Mucosa of rectum (tissue), 2 donors: ENCODE measurements around the gene SMYD2.

Experiments used
- H3K27ac ChIP-seq, 2 donors: one replicate each; pipeline ENCODE4 v1.7.0; 2013; ENCODE audit warnings: inconsistent platforms in 2 of 2, low read depth in 2 of 2, low read length in 2 of 2
- H3K27me3 ChIP-seq, 2 donors: one replicate each; pipeline ENCODE4 v1.7.0; 2013; ENCODE audit warnings: low read length in 2 of 2; ENCODE audit not compliant: control insufficient read depth in 2 of 2, insufficient read depth in 2 of 2
- H3K36me3 ChIP-seq, 2 donors: one replicate each; pipeline ENCODE4 v1.7.0; 2013; ENCODE audit warnings: low read length in 2 of 2; ENCODE audit not compliant: control insufficient read depth in 2 of 2, insufficient read depth in 2 of 2
- H3K4me1 ChIP-seq, 2 donors: one replicate each; pipeline ENCODE4 v1.7.0; 2013; ENCODE audit warnings: low read length in 2 of 2, mild to moderate bottlenecking in 1 of 2; ENCODE audit not compliant: control insufficient read depth in 2 of 2, insufficient read depth in 2 of 2
- H3K4me3 ChIP-seq, 2 donors: one replicate each; pipeline ENCODE4 v1.7.0; 2013; ENCODE audit warnings: low read length in 2 of 2
- H3K9ac ChIP-seq, 2 donors: one replicate each; pipeline ENCODE4 v1.7.0; 2013; ENCODE audit warnings: low read length in 2 of 2, low read depth in 1 of 2, mild to moderate bottlenecking in 1 of 2
- H3K9me3 ChIP-seq, 2 donors: one replicate each; pipeline ENCODE4 v1.7.0; 2013; ENCODE audit warnings: low read length in 2 of 2; ENCODE audit not compliant: control insufficient read depth in 2 of 2
- donor health status: healthy.
- donor health status: Normal muscosa, but diverticular disease.

SMYD2 gene

DNA sequence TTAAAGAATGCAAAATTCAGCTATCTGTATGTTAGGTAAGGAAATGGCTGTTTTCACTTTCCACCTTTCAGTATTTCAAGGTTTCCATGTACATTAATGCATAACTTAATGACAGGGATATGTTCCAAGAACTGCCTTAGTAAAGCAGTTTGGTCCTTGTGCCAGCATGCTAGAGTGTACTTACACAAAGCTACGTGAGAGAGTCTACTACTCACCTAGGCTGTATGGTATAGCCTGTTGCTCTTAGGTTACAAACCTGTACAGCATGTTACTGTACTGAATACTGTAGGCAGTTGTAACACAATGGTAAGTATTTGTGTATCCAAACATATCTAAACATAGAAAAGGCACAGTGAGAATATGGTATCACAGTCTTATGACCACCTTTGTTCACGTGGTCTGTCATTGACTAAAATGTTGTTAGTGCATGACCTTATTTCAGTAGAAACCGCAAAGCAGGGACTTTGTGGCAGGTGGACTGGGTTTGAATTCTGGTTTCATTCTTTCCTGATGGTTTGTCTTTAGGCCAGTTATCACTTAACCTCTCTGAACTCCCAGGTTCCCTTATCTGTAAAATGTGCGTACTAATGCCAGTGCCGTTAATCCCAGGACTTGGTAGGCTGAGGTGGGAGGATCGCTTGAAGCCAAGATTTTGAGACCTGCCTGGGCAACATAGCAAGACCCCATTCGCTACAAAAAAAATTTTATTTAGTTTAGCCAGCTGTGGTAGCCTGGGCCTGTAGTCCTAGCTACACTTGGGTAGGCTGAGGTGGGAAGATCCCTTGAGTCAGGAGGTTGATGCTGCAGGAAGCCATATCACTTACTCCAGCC is 4.9 kb downstream of the SMYD2 start:
- Histone ChIP-seq H3K9ac (no peak overlapping the region), H3K27ac (no peak overlapping the region), H3K9me3 (no peaks in the 10 kb centered on the region), H3K36me3 (no peaks in the 10 kb centered on the region), H3K27me3 (no peaks in the 10 kb centered on the region), H3K4me3 (no peak overlapping the region), H3K4me1 (peaks cover 4 to 7% of the 10 kb centered on the region in 2 donors)

DNA sequence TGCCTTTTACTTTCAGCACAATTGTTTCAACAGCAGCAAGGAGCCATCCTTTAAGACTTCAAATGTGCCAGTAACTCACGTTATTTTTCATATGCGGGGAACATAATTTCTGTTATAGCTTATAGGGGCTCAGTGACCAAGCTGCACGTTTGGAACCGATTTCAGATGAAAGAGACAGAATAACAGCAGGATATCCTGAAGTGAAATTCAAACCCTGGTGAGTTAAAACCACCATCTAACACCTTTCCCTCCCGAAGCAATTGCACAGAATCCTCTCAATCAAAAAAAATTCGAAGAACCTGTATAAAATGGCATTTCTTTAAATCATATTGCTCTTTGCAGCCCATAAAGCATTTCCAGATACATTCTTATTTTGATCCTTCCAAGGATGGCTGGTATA is 6.9 kb downstream of the SMYD2 start:
- no peaks in the 10 kb centered on the region for H3K36me3 ChIP-seq
- H3K27ac ChIP-seq = no peak overlapping the region
- H3K4me3 ChIP-seq = no peak overlapping the region
- no peaks in the 10 kb centered on the region for H3K27me3 ChIP-seq
- H3K9ac ChIP-seq = no peak overlapping the region
- H3K4me1 ChIP-seq = no peaks in the 10 kb centered on the region
- no peaks in the 10 kb centered on the region for H3K9me3 ChIP-seq

DNA sequence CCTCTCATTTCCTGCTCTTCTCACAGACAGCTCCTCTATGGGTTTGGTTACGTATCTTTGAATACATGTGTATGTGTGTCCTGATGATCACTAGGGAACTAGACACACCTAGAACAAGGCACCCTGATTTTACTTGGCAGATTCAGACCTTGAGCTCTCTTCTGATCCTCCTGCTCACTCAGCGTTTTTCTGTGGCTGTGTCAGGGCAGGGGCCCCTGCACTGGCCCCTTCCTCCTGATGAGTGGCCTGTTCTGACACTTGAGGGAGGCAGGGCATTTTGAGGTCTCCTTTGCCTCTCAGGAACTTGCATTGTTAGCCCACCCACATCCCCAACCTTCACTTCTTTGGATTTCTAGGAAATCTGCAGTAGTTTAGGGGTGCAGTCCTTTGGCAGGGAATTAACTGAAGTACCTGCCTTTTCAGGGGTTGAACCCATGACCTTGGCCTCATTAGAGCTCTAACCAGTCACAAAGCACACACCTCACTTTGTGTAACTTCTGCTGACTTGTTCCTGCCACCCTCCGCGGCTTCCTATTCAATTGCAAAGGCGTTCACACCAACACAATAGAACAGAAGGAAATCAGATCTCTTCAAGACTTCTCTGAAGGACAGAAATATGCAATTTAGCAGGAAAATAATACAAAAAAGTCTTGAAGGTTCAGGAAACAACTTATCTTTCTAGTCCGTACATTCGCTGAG is 8.8 kb downstream of the SMYD2 start:
- no peak overlapping the region for H3K27ac ChIP-seq
- H3K9me3 ChIP-seq = no peaks in the 10 kb centered on the region
- no peak overlapping the region for H3K9ac ChIP-seq
- no peak overlapping the region for H3K4me3 ChIP-seq
- no peaks in the 10 kb centered on the region for H3K27me3 ChIP-seq
- H3K36me3 ChIP-seq = no peaks in the 10 kb centered on the region
- no peaks in the 10 kb centered on the region for H3K4me1 ChIP-seq

DNA sequence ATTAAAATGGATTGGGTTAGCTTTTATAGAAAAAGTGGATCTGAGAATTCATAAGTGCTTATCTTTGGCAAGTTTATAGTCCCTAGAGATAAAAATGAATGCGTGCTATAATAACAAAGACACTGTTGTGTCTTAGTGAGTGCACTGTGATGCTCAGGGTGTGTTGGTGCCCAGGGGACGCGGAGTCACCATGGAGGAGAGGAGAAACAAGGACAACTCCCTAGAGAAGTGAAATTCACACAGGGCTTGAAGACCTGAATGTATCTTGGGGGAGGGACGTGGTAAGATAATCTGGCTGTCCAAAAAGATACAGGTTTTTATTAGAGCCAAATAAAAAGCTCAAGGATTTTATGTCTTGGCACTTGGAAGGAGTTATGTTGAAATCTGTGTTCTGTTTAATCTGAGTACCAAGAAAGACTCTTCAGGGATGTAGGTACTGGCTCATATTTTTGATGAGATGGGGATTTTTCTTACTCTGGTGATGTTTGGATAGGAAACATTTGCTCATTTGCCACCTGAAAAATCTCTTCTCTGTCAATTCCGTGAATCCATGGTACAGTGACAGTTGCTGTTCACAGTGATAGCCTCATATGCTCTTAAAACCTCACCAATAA is 9.6 kb downstream of the SMYD2 start:
- no peak overlapping the region for H3K27ac ChIP-seq
- no peak overlapping the region for H3K4me3 ChIP-seq

DNA sequence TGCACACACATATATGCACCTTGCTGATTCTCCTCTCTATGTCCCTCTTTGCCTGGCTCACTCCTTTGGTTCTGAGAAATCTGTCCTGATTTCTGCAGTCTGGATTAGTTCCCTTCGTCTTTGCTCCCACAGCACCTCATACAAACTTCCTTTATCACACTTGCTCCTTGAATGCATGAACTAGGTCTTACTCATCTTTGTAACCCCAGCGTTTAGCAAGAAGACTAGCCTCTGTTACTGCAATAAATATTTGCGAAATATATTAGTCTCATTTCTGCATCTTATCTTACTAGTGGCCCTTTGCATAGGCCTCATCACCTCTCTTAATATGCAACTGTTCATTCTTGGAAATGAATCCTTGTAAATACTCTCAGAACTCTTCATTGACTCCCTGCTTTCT is 11.4 kb downstream of the SMYD2 start:
- no peak overlapping the region for H3K27ac ChIP-seq
- H3K9ac ChIP-seq = no peak overlapping the region
- no peaks in the 10 kb centered on the region for H3K9me3 ChIP-seq
- H3K4me1 ChIP-seq = no peaks in the 10 kb centered on the region
- H3K36me3 ChIP-seq = no peaks in the 10 kb centered on the region
- H3K4me3 ChIP-seq = no peak overlapping the region
- H3K27me3 ChIP-seq = no peaks in the 10 kb centered on the region

More for the DNA sequence above, 9.6 kb downstream of the SMYD2 start:
- H3K36me3 ChIP-seq = no peaks in the 10 kb centered on the region
- H3K9ac ChIP-seq = no peak overlapping the region
- no peaks in the 10 kb centered on the region for H3K4me1 ChIP-seq
- H3K27me3 ChIP-seq = no peaks in the 10 kb centered on the region
- H3K9me3 ChIP-seq = no peaks in the 10 kb centered on the region

DNA sequence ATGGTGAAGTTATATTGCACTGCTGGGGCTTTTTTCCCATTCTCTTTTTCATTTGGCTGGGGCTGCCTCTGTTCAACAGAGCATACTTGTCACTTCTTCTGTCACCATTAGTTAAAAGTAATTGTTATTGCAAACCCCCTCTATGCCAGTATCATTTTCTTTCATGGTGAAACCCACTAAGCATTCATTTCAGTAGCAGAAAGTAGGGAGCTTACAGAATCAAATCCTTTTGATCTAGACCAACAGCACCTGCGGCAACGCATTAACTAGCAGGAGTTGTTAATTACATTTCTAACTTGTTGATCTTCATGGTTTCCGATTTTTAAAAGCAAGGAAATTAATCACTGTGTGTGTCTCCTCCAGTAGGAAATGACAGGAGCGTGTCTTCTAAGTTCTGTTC is 15.0 kb downstream of the SMYD2 start:
- Histone ChIP-seq H3K27me3 (no peaks in the 10 kb centered on the region), H3K9me3 (no peaks in the 10 kb centered on the region), H3K36me3 (no peaks in the 10 kb centered on the region), H3K9ac (no peak overlapping the region), H3K4me1 (no peaks in the 10 kb centered on the region), H3K4me3 (no peak overlapping the region), H3K27ac (no peak overlapping the region)

DNA sequence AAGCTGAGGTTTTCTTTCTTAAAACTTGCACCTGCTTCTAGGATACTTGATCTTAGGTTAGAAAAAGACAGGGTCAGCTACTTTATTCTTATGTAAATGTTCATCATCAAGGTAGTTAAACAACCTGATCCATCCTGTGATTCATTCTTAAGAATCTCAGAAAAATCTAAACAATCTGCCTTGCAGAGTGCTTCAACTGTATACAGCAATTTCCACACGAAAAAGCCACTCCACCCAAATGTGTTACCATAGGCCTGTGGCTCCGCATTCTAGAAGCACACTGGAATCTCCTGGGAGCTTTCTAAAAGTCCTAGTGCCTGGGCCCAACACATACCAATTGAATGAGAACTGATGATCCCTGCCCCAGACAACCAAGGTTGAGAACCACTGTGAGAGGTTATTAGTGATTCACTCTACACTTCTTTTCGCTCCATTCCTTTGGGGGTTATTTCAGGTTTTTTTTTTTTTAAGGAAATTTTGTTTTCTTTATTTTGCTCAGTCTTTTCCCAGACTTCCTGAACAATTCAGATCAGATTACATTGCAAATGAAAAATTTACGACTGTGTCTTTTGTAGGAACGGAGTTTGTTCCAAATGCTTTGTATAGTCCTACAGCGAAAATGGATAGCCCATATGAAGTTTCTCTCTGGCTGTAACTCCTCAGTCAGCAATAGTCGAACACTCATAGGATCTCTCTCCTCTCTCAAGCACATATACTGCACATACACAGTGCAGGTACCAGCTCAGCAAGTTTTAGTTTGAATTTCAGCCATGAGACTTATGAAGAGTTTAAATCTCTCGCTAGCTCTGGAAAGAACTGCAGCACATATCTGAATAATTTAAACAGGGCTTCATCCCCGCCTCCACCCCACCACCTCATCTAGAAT is 16.1 kb downstream of the SMYD2 start:
- Histone ChIP-seq H3K4me3 (no peak overlapping the region), H3K9ac (no peak overlapping the region), H3K27me3 (no peaks in the 10 kb centered on the region), H3K36me3 (no peaks in the 10 kb centered on the region), H3K4me1 (no peaks in the 10 kb centered on the region), H3K9me3 (no peaks in the 10 kb centered on the region), H3K27ac (no peak overlapping the region)

DNA sequence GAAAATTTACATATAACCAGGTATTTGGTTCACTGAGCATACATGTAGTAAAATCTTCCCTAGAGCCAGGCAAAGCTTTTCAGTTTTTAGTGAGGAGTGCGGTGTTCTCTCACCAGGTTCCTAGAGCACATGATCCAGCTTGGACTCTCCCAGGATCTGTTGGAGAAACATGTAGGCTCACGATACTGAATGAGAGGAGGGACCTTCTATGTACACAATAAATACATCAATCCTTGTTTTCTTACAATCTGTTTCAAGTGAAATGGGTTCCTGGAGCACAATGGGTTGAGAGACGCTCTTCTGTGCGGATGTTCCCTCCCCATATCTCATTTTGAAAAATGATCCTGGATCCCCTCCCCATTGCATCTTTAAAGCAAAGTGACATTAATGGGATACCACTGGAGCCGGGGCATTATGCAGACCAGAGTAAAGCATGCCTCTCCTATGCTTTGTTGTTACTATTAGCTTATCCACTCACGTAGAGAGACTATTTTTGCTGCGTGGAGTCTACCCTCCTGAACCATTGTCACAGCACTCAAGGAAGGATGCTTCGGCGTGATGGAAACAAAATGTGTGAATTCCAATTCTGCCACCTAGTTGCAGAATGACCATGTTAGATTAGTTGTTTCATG is 19.3 kb downstream of the SMYD2 start:
- Histone ChIP-seq H3K4me3 (no peak overlapping the region), H3K9ac (no peak overlapping the region), H3K4me1 (no peaks in the 10 kb centered on the region), H3K27me3 (no peaks in the 10 kb centered on the region), H3K36me3 (no peaks in the 10 kb centered on the region), H3K9me3 (no peaks in the 10 kb centered on the region), H3K27ac (no peak overlapping the region)

DNA sequence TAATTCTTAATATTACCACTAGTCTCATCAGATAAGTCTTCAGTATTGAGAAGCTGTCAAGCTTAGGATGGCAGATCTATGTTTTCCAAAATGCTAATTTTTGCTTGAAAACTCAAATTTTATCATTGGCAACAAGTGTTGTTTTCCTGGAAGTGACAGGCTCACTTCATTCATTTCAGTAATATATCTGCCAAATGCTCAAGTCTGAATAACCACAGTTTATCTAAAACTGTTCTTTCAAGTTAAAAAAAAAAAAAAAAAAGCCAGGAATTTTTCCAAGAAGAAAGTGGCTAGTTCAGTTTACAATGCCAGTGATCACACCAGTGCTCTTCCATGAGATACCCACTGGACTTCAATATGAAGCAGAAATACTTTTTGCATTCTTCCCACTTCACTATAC is 20.6 kb downstream of the SMYD2 start:
- Histone ChIP-seq H3K36me3 (no peaks in the 10 kb centered on the region), H3K9ac (no peak overlapping the region), H3K4me1 (no peaks in the 10 kb centered on the region), H3K27me3 (no peaks in the 10 kb centered on the region), H3K4me3 (no peak overlapping the region), H3K9me3 (no peaks in the 10 kb centered on the region), H3K27ac (no peak overlapping the region)
